ENCODE data around the gene TIMP1.

TIMP1 gene

GRCh38 chrX:47581731-47582647, at the start of gene TIMP1:
TIMP1 (plus strand) TSS chrX:47582436; CDS start chrX:47583416, 980 bp downstream.
- DNase-seq (ENCODE audit: low spot score) (peak; percentile 93), FAIRE-seq (peak; percentile 17)

GRCh38 chrX:47539860-47540259, 42.4 kb upstream of the TIMP1 start:
- DNase-seq (ENCODE audit: low spot score) (no peak), FAIRE-seq (no peak)

DNA sequence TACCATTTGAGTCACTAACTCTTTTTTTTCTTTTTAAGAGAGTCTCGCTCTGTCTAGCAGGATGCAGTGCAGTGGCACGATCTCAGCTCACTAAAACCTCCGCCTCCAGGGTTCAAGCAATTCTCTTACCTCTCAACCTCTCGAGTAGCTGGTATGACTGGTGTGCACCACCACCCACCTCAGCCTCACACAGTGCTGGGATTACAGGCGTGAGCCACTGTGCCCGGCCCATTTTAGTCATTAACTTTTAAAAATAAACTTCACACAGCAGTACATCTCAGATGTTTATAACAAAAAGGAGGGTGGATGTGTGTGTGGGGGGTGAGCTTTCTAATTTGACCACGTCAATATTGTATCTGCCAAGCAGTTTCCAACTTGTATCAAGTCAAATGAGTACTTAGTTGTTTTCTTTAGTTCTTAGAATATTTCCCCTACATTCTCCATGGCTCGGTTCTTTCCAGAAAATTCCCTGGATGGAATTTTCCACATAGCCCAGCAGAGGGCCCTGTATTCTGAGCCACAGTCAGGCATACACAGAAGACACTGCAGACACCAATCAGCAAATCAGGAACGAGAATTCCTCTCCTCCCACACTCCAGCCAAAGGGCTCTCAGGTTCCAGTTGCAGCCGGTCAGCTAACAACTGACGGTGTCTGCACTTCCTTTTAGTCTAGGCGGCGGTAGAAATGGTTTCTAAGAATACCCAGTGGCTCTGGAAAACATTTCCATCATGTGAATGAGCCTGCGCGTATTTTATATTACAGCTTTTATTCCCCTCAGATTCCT, 41.3 kb upstream of the TIMP1 start:
- DNase-seq (ENCODE audit: low spot score), result peak; percentile 91
- peak; percentile 35 for FAIRE-seq

GRCh38 chrX:47543496-47543895, 38.7 kb upstream of the TIMP1 start:
- FAIRE-seq, result no peak
- no peak for DNase-seq (ENCODE audit: low spot score)

DNA sequence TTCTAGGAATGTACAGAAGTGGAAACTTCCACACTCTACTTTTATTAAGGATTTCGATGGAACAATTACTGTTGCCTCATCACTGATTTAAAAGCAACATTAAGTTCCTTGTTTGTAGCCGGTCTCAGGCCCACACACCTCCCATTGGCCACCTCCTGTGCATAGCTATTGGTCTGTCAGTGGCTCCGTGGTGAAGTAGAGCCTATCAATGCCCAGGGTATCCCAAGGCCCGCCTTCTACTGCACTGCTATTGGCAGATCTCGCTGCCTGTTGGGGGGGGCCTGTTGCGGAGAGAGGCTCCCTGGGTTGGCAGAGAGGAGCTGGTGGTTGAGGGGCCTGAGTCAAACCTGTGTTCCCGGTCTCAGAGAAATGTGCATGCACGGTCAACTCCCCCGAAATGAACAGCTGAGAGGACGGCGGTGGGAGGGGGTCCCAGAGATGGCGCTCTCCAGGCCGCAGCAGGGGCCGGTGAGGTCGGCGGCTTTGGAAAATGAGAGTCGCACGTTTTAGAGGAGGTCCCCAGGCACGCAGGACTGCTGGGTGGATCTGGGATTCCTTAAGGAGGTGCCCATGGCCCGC, 26.1 kb upstream of the TIMP1 start:
- FAIRE-seq (no peak), DNase-seq (ENCODE audit: low spot score) (peak; percentile 84)

GRCh38 chrX:47558436-47558835, 23.8 kb upstream of the TIMP1 start:
- no peak for DNase-seq (ENCODE audit: low spot score)
- no peak for FAIRE-seq

- FAIRE-seq, result no peak
Measured at GRCh38 chrX:47560179-47560933, 21.9 kb upstream of the TIMP1 start.

GRCh38 chrX:47560934-47561658, 21.1 kb upstream of the TIMP1 start, which contains the start of gene ARAF:
ARAF (plus strand) TSS chrX:47561205; CDS start chrX:47562968, 1,763 bp downstream.
- peak; percentile 95 for DNase-seq (ENCODE audit: low spot score)
- peak; percentile 87 for FAIRE-seq

More at GRCh38 chrX:47560179-47560933, 21.9 kb upstream of the TIMP1 start:
- DNase-seq (ENCODE audit: low spot score), result no peak

- DNase-seq (ENCODE audit: low spot score) (no peak), FAIRE-seq (no peak)
Measured at GRCh38 chrX:47561659-47562151, 20.5 kb upstream of the TIMP1 start.

DNA sequence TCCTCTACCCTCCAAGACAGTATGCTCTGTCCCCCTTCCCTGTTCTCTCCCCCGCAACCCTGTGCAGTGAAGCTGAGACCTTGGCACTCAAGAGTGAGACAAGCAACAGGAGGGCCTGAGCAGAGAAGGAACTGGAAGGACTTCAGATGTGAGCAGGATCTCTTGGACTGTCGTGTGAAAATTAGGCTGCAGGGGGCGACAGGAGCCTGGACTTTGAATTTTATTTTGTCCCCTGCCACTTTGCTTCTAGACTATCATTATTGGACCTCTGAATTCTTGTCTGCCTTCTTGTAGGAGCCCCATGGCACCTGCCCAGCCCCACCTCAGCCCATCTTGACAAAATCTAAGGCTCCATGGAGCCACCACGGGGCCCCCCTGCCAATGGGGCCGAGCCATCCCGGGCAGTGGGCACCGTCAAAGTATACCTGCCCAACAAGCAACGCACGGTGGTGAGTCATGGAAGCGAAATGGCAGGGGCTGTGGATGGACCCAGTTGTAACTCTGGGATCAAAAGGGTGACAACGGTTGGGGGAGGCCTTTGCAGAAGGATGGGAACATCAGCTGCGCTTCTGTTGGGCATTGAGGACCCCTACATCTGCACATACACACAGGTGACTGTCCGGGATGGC, 19.5 kb upstream of the TIMP1 start:
- FAIRE-seq, result no peak

DNA sequence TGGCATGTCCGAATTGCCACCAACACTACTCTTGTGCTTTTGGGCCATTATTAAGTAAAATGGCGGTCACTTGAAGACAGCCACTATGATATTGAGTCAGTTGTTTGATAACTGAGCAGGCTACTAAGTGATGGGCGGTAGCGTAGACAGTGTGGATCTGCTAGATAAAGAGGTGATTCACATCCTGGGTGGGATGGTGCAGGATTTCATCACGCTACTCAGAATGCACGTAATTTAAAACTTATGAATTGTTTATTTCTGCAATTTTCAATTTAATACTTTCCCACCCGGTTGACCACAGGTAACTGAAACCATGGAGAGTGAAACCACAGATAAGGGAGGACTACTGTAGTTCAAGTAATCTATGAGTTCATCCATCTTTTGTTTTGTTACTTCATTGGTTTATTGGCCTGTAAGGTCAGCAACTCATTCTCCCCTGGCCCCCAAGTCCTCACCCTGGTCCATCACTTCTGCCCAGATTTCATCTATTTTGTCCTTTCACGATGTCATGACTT, 18.4 kb upstream of the TIMP1 start:
- DNase-seq (ENCODE audit: low spot score) (no peak), FAIRE-seq (no peak)

More for the DNA sequence above, 19.5 kb upstream of the TIMP1 start:
- DNase-seq (ENCODE audit: low spot score), result no peak

DNA sequence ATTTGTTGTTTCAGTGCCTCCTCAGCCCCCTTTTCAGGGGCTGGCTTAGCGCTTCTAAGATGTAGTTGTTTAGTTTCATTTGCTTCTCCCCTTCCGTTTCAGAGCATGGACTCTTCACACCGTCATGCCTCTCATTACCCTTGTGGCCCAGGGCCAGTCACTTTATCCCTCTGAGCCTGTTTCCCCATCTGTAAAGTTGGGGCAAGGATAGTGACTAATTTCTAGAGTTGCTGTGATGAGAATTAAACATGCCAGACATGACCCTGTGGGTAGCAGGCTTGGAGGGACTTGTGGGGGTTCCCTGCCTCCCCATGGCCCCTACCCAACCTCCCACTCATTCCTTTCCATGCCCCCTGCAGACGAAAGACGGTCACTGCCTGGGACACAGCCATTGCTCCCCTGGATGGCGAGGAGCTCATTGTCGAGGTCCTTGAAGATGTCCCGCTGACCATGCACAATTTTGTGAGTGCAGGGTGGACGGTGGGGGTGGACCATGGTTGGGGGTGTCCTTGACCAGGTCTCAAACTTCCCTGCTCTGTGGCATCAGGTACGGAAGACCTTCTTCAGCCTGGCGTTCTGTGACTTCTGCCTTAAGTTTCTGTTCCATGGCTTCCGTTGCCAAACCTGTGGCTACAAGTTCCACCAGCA, 17.7 kb upstream of the TIMP1 start:
- FAIRE-seq, result no peak

DNA sequence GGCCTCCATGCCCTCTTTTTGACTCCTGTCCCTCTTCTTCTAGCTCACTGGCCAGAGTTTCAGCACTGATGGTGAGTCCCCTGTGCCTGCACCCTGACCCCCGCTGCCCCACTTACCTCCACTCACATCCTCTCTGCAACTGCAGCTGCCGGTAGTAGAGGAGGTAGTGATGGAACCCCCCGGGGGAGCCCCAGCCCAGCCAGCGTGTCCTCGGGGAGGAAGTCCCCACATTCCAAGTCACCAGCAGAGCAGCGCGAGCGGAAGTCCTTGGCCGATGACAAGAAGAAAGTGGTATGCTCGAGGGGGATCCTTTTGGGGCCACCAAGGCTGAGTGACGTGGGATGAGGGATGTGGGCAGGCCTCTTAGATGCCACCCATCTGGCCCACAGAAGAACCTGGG, 15.4 kb upstream of the TIMP1 start:
- FAIRE-seq, result no peak

More for the DNA sequence above, 17.7 kb upstream of the TIMP1 start:
- no peak for DNase-seq (ENCODE audit: low spot score)

GRCh38 chrX:47568656-47569295, 13.5 kb upstream of the TIMP1 start:
- DNase-seq (ENCODE audit: low spot score), result no peak
- FAIRE-seq, result no peak

More for the DNA sequence above, 15.4 kb upstream of the TIMP1 start:
- no peak for DNase-seq (ENCODE audit: low spot score)

DNA sequence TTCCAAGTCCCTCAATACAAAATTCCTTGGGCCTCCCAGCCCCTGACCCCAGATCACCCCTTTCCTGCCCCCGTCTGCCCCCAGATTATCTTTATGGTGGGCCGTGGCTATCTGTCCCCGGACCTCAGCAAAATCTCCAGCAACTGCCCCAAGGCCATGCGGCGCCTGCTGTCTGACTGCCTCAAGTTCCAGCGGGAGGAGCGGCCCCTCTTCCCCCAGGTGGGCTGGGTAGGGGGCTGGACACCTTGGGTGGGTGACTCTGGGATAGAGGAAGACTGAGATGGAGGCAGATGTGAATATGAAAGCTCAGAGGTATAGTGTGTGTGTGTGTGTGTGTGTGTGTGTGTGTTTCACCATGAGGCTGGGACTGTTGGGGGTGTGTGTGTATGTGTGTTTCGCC, 11.4 kb upstream of the TIMP1 start:
- FAIRE-seq, result no peak

DNA sequence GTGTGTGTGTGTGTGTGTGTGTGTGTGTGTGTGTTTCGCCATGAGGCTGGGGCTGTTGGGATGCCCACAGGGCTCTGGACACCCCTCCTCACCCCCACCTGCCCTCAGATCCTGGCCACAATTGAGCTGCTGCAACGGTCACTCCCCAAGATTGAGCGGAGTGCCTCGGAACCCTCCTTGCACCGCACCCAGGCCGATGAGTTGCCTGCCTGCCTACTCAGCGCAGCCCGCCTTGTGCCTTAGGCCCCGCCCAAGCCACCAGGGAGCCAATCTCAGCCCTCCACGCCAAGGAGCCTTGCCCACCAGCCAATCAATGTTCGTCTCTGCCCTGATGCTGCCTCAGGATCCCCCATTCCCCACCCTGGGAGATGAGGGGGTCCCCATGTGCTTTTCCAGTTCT, 11.0 kb upstream of the TIMP1 start:
- no peak for DNase-seq (ENCODE audit: low spot score)
- no peak for FAIRE-seq

More for the DNA sequence above, 11.4 kb upstream of the TIMP1 start:
- DNase-seq (ENCODE audit: low spot score), result no peak

- FAIRE-seq, result no peak
Measured at GRCh38 chrX:47571896-47572295, 10.3 kb upstream of the TIMP1 start.

DNA sequence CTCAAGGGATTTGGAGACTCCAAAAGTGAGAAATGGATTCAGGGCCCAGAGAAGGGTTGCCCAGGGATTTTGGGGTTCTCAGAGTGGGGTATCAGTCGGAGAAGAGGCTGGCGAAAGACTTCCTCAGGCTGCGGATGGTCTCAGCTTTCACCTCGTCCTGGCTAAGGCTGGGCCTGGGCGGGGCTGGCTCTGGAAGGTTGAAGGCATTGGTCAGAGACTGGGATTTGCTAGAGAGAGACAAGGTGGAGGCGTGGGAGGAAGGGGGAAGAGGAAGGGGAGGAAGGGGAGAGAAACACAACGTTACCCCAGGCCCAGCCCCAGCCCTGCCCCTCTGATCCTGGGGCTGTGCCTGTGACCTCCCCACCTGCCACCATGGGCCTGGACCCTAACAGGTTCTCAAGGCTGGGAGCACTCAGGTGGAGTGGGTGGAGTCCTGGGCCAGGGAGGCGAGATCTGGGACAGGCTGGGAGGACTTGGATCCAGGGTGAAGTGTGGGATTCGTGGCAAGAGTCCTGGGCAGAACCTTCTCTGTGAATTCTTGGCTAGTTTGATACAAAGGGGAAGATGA, 9.4 kb upstream of the TIMP1 start:
- no peak for FAIRE-seq
- DNase-seq (ENCODE audit: low spot score), result no peak

More at GRCh38 chrX:47571896-47572295, 10.3 kb upstream of the TIMP1 start:
- DNase-seq (ENCODE audit: low spot score), result no peak

Measured in urothelium cell line (cell line).